ENCODE measurements around the gene TECPR2. TPM values are rescaled to one million over a fixed set of nuclear protein-coding genes. Genes with fewer than 3 reads are reported as not detected.

TECPR2 gene
- total and polyA plus RNA-seq, 2 of the 13 experiments (the other 11 are each of a cell fraction or from before 2014, with no cell fraction given): 3.5 to 5.7 TPM

DNA sequence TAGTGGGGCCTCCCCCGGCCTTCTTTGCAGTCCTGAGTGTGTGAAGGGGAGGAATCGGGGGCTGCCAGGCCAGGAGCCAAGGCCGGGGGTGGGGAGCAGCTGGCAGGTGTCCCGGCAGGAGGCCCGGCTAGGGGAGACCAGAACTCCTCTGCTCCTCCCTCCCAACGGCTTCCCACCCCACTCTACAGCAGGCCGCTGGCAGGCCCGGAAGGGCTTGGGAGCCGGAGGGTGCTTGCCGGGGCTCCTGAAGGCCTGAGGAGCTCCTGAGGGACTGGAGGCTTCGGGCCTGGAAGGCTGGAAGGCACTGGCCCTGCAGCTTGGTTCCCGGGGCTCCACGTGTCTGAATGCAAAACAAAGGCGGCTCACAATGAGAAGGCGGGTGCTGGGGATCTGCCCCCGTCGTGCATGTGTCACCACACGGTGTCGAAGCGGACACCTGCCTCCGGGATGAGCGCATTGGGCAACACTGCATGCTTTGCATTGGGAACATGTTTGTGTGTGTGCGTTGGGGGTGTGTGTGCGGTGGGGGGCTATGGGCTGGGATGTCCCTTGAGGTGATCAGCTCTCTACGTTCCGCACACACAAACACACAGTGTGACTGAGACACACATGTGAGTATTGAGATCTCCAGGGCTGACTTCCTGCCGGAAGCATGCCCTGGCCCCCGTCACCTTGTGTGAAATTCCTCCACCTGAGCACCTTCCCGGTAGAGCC lies 177.7 kb downstream of the TECPR2 start (continued):
- TF ChIP-seq HNRNPLL (IDR thresholded peaks at IDR 0.05; ENCODE audit: low read depth, low read length, poor library complexity, severe bottlenecking) (peak; percentile 43), HNF4G (IDR thresholded peaks at IDR 0.05; ENCODE audit: borderline replicate concordance, low read depth, low read length) (no peak), HNF4G (CRISPR knock-in tag; IDR thresholded peaks at IDR 0.05; ENCODE audit: borderline replicate concordance, low read depth) (no peak), RELA (CRISPR knock-in tag; IDR thresholded peaks at IDR 0.05) (no peak), ZNF891 (CRISPR knock-in tag; IDR thresholded peaks at IDR 0.05) (no peak), ZNF180 (CRISPR knock-in tag; IDR thresholded peaks at IDR 0.05; ENCODE audit: borderline replicate concordance, low read depth) (no peak), ZNF276 (CRISPR knock-in tag; IDR thresholded peaks at IDR 0.05; ENCODE audit: low read depth) (0 out of 2 replicates have a peak, but pooled peaks have one; percentile 14), ZNF260 (CRISPR knock-in tag; IDR thresholded peaks at IDR 0.05; ENCODE audit: borderline replicate concordance, low read depth) (no peak), DMAP1 (CRISPR knock-in tag; IDR thresholded peaks at IDR 0.05) (0 out of 2 replicates have a peak, but pooled peaks have one; percentile 58), KDM5B (CRISPR knock-in tag; IDR thresholded peaks at IDR 0.05; ENCODE audit: borderline replicate concordance) (peak; percentile 84; the same call in 1 of the 2 replicates), ZNF556 (CRISPR knock-in tag; IDR thresholded peaks at IDR 0.05; ENCODE audit: borderline replicate concordance) (no peak), ZSCAN30 (CRISPR knock-in tag; IDR thresholded peaks at IDR 0.05) (no peak), SMYD3 (CRISPR knock-in tag; IDR thresholded peaks at IDR 0.05) (no peak), ZNF326 (CRISPR knock-in tag; IDR thresholded peaks at IDR 0.05; ENCODE audit: borderline replicate concordance) (no peak), ZFP91 (CRISPR knock-in tag; IDR thresholded peaks at IDR 0.05; ENCODE audit: borderline replicate concordance) (peak; percentile 34; the same call in 1 of the 2 replicates)
- TF ChIP-seq, protein P1, sequence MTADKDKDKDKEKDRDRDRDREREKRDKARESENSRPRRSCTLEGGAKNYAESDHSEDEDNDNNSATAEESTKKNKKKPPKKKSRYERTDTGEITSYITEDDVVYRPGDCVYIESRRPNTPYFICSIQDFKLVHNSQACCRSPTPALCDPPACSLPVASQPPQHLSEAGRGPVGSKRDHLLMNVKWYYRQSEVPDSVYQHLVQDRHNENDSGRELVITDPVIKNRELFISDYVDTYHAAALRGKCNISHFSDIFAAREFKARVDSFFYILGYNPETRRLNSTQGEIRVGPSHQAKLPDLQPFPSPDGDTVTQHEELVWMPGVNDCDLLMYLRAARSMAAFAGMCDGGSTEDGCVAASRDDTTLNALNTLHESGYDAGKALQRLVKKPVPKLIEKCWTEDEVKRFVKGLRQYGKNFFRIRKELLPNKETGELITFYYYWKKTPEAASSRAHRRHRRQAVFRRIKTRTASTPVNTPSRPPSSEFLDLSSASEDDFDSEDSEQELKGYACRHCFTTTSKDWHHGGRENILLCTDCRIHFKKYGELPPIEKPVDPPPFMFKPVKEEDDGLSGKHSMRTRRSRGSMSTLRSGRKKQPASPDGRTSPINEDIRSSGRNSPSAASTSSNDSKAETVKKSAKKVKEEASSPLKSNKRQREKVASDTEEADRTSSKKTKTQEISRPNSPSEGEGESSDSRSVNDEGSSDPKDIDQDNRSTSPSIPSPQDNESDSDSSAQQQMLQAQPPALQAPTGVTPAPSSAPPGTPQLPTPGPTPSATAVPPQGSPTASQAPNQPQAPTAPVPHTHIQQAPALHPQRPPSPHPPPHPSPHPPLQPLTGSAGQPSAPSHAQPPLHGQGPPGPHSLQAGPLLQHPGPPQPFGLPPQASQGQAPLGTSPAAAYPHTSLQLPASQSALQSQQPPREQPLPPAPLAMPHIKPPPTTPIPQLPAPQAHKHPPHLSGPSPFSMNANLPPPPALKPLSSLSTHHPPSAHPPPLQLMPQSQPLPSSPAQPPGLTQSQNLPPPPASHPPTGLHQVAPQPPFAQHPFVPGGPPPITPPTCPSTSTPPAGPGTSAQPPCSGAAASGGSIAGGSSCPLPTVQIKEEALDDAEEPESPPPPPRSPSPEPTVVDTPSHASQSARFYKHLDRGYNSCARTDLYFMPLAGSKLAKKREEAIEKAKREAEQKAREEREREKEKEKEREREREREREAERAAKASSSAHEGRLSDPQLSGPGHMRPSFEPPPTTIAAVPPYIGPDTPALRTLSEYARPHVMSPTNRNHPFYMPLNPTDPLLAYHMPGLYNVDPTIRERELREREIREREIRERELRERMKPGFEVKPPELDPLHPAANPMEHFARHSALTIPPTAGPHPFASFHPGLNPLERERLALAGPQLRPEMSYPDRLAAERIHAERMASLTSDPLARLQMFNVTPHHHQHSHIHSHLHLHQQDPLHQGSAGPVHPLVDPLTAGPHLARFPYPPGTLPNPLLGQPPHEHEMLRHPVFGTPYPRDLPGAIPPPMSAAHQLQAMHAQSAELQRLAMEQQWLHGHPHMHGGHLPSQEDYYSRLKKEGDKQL (CRISPR knock-in tag; IDR thresholded peaks at IDR 0.05; ENCODE audit: low read depth): 0 out of 2 replicates have a peak, but pooled peaks have one; percentile 38
- TF ChIP-seq, protein P2, sequence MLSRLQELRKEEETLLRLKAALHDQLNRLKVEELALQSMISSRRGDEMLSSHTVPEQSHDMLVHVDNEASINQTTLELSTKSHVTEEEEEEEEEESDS (CRISPR knock-in tag; IDR thresholded peaks at IDR 0.05; ENCODE audit: borderline replicate concordance): no peak
- TF ChIP-seq, protein P3, sequence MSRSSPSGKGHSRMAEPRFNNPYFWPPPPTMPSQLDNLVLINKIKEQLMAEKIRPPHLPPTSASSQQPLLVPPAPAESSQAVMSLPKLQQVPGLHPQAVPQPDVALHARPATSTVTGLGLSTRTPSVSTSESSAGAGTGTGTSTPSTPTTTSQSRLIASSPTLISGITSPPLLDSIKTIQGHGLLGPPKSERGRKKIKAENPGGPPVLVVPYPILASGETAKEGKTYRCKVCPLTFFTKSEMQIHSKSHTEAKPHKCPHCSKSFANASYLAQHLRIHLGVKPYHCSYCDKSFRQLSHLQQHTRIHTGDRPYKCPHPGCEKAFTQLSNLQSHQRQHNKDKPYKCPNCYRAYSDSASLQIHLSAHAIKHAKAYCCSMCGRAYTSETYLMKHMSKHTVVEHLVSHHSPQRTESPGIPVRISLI (CRISPR knock-in tag; IDR thresholded peaks at IDR 0.05; ENCODE audit: borderline replicate concordance): no peak
